ENCODE results near the gene CDK2.

GRCh38 chr12:55985341-55985740 lies 18.7 kb downstream of the CDK2 start:
- TF ChIP-seq, protein P1, sequence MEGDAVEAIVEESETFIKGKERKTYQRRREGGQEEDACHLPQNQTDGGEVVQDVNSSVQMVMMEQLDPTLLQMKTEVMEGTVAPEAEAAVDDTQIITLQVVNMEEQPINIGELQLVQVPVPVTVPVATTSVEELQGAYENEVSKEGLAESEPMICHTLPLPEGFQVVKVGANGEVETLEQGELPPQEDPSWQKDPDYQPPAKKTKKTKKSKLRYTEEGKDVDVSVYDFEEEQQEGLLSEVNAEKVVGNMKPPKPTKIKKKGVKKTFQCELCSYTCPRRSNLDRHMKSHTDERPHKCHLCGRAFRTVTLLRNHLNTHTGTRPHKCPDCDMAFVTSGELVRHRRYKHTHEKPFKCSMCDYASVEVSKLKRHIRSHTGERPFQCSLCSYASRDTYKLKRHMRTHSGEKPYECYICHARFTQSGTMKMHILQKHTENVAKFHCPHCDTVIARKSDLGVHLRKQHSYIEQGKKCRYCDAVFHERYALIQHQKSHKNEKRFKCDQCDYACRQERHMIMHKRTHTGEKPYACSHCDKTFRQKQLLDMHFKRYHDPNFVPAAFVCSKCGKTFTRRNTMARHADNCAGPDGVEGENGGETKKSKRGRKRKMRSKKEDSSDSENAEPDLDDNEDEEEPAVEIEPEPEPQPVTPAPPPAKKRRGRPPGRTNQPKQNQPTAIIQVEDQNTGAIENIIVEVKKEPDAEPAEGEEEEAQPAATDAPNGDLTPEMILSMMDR (IDR thresholded peaks at IDR 0.05) = no peak
- TF ChIP-seq POLR2A (IDR thresholded peaks at IDR 0.05) = no peak

Data from thyroid gland (tissue), 4 donors.